ENCODE data around the gene PARD3.

Gene PARD3

DNA sequence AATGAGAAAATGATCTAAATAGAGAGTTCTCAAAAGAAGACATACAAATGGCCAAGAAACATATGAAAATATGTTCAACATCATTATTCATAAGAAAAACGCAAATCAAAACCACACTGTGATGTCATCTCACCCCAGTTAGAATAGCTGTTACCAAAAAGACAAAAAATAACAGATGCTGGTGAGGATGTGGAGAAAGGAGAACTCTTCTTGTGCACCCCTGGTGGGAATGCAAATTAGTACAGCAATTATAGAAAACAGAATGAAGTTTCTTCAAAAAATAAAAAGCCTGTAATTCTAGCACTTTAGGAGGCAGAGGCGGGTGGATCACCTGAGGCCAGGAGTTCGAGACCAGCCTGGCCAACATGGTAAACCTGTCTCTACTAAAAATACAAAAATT is 199.3 kb downstream of the PARD3 start:
- H3K4me3 ChIP-seq (ENCODE audit: low read length): no peak overlapping the region
- no peak for TF ChIP-seq ZNF274 (IDR thresholded peaks at IDR 0.05; ENCODE audit: low read depth, low read length)

- no peak overlapping the region for H3K4me3 ChIP-seq (ENCODE audit: low read length)
- TF ChIP-seq ZNF274 (IDR thresholded peaks at IDR 0.05; ENCODE audit: low read depth, low read length): no peak
These were observed 201.6 kb downstream of the PARD3 start for GRCh38 chr10:34613491-34613890.

- no peak for TF ChIP-seq ZNF274 (IDR thresholded peaks at IDR 0.05; ENCODE audit: low read depth, low read length)
- H3K4me3 ChIP-seq (ENCODE audit: low read length): no peak overlapping the region
These were observed 202.2 kb downstream of the PARD3 start for GRCh38 chr10:34612938-34613337.

GRCh38 chr10:34612446-34612845 is 202.7 kb downstream of the PARD3 start:
- H3K4me3 ChIP-seq (ENCODE audit: low read length): no peak overlapping the region
- no peak for TF ChIP-seq ZNF274 (IDR thresholded peaks at IDR 0.05; ENCODE audit: low read depth, low read length)

DNA sequence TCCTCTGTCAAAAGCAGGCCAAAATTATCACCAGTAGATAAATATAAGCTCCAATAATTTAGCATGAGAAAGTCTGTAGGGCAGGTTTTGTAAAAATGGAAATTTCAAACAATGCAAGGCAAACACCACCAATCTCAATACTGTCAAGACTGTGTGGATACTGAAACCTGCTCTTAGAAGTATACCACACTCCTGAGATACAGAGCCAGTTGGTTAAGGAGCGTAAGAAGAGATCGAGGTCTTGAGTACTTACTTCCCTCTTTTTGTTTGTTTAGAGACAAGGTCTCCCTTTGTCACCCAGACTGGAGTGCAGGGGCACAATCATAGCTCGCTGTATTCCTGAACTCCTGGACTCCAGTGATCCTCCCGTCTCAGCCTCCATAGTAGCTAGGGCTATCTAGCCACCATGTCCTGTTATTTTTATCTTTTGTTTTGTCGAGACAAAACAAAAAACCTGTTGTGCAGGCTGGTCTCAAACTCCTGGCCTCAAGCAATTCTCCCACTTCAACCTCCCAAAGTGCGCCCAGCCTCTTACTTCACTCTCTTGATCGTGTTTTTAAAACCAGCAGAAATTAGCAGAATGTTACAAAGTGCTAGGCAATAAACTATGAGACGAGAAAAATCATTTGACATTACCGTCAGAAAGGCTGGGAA is 205.7 kb downstream of the PARD3 start:
- H3K4me3 ChIP-seq (ENCODE audit: low read length): no peak overlapping the region
- TF ChIP-seq ZNF274 (IDR thresholded peaks at IDR 0.05; ENCODE audit: low read depth, low read length): no peak

GRCh38 chr10:34607894-34608293 is 207.2 kb downstream of the PARD3 start:
- no peak for TF ChIP-seq ZNF274 (IDR thresholded peaks at IDR 0.05; ENCODE audit: low read depth, low read length)
- H3K4me3 ChIP-seq (ENCODE audit: low read length): no peak overlapping the region

GRCh38 chr10:34606890-34607289 is 208.2 kb downstream of the PARD3 start:
- no peak overlapping the region for H3K4me3 ChIP-seq (ENCODE audit: low read length)
- no peak for TF ChIP-seq ZNF274 (IDR thresholded peaks at IDR 0.05; ENCODE audit: low read depth, low read length)

DNA sequence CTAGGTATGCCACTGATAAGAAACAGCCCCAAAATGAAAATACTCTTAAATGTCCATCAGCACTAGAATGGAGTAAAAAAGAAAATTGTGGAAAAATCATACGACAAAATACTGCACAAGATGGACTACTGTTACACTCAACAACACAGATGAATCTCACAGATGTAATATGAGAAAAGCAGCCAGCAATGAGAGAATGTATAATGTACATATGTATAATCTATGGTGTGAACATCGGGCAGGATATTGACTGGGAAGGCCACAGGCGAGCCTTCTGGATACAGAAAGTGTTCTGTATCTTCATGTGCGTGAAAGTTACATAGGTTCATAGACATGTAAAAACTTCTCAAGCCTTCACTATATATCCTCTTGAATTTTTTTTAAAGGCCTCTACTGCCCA is 212.6 kb downstream of the PARD3 start:
- no peak for TF ChIP-seq ZNF274 (IDR thresholded peaks at IDR 0.05; ENCODE audit: low read depth, low read length)
- H3K4me3 ChIP-seq (ENCODE audit: low read length): no peak overlapping the region

DNA sequence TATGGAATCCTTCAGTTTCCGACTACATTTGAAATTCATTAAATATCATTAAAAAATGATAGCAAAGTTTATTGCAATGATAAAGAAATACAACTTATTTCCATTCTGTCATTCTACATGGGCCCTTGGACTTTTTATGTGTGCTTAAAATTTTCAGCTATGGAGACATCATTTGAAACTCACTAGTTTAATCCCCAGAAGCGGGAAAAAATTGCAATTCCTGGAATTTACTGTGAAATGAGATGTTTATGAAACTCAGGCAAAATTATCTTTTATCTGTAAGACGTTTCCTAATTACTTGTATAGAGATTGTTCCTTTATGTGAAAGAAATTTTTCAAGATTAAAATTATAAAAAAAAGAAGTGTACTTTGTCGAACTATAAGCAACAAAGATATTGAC is 213.4 kb downstream of the PARD3 start:
- no peak for TF ChIP-seq ZNF274 (IDR thresholded peaks at IDR 0.05; ENCODE audit: low read depth, low read length)

DNA sequence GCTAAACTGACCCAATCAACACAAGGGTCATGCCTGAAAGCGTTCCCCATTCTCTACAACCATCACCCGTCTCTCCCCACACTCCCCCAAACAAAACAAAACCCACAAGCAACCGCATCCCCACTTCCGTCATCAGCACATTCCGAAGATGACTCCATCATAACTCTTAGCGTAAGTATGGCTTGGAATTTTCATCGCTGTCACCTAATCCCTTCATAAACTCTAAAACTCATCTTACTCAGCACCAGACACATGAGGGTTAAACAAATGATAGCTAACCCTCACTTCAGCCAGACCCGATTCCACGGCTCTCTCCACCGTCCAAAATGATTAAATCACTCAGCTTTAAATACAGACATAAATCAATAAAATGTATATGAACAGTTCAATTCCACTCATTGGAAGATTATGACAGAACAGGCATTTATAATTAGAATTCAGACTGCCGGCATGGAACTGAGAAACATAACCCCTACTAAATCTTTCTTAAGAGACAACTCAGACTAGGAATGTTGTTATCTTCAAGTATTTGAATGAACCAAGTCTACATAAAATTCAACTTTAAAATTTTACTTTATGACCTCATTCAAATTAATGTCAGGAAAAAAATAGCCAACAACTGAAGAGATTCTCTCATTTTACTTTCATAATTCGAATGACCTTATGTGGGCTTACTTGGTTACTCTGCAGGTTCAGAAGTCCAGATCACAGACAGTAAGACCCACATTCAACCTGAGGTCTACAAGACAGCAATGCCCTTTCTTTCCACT is 215.9 kb downstream of the PARD3 start:
- no peak for TF ChIP-seq ZNF274 (IDR thresholded peaks at IDR 0.05; ENCODE audit: low read depth, low read length)
- no peak overlapping the region for H3K4me3 ChIP-seq (ENCODE audit: low read length)

More for the DNA sequence above, 213.4 kb downstream of the PARD3 start:
- H3K4me3 ChIP-seq (ENCODE audit: low read length): no peak overlapping the region

- no peak overlapping the region for H3K4me3 ChIP-seq (ENCODE audit: low read length)
- no peak for TF ChIP-seq ZNF274 (IDR thresholded peaks at IDR 0.05; ENCODE audit: low read depth, low read length)
These were observed 218.7 kb downstream of the PARD3 start for GRCh38 chr10:34596351-34596750.

- H3K4me3 ChIP-seq (ENCODE audit: low read length): no peak overlapping the region
- TF ChIP-seq ZNF274 (IDR thresholded peaks at IDR 0.05; ENCODE audit: low read depth, low read length): no peak
These were observed 221.2 kb downstream of the PARD3 start for GRCh38 chr10:34593930-34594329.

DNA sequence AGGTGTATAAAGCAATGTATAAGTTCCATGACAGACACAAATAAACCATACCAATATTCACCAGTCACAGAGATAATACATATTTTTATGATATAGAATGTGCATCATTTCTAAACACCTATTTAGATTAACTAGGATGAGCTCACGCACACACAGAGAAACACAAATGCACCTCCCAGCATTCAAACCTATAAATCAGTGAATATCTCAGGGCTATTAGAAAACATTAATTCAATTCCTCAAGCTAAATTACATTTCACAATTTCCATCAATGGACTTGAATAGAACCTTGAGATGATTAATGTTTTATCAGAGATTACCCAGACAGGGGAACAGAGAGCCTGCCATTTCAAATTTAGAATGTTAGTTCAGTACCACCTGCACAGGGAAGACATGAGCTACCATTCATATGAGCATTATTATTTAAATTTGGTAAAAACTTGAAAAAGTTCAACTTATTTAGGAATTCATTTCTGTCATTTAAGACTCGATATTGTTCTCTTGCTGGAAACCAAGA is 221.7 kb downstream of the PARD3 start:
- TF ChIP-seq ZNF274 (IDR thresholded peaks at IDR 0.05; ENCODE audit: low read depth, low read length): no peak

DNA sequence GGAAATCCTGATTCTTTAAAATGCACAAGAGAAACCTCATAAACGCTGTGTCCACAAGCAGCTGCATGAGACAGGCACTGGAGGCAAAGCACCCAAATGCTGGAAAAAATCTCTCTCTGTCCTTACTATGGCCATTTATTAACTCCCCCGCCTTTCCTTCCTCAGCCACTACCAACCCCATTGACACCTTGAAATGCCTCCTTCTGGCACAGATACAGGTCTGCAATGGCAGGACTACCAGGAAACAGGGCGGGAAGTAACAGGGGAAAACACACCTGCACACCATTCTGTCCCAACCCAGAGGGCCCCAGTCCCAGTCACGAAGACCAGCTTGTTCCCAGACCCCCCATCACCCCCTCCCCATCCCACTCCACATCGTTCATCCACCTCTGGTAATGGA is 224.3 kb downstream of the PARD3 start:
- TF ChIP-seq ZNF274 (IDR thresholded peaks at IDR 0.05; ENCODE audit: low read depth, low read length): no peak
- H3K4me3 ChIP-seq (ENCODE audit: low read length): no peak overlapping the region

More for the DNA sequence above, 221.7 kb downstream of the PARD3 start:
- no peak overlapping the region for H3K4me3 ChIP-seq (ENCODE audit: low read length)

DNA sequence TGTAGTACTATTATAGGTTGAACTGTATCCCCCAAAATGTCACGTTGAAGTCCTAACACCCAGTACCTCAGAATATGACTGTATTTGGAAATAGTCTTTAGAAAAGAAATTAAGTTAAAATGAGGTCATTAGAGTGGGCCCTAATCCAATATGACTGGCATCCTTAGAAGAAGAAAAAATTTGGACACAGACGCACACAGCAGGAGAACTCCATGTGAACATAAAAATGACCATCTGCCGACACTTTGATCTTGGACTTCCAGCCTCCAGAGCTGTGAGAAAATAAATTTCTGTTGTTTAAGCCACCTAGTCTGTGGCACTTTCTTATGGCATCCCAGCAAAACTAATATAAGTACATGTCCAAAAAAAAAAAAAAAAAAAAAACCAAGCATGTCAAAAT is 225.8 kb downstream of the PARD3 start:
- TF ChIP-seq ZNF274 (IDR thresholded peaks at IDR 0.05; ENCODE audit: low read depth, low read length): no peak
- no peak overlapping the region for H3K4me3 ChIP-seq (ENCODE audit: low read length)

All from GM08714 (cell line).